Heart right ventricle (tissue), 16 donors: Measurements from ENCODE around the gene CELSR1. TPM values are rescaled to one million over a fixed set of nuclear protein-coding genes. Genes with fewer than 3 reads are reported as not detected.

Source experiments
- ATAC-seq, 8 donors: fragments of 200-7000 bp; cut with Tn5 transposase; one replicate each; pipeline ENCODE4 v1.9.1; 2020; ENCODE audit warnings: mild to moderate bottlenecking in 8 of 8, moderate library complexity in 8 of 8, moderate number of reproducible peaks in 1 of 8
- DNase-seq, 2 donors: peaks; one replicate each; pipeline ENCODE4 v3.0.0-alpha.2; 2020
- H3K27ac ChIP-seq, 10 donors: fragments of 200-600 bp; sonication (generic) in 2 of 10; one replicate each; pipeline versions ENCODE4 v1.5.0 to v1.8.0; 2020 to 2022; ENCODE audit warnings: mild to moderate bottlenecking in 3 of 10
- H3K27me3 ChIP-seq, 7 donors: fragments of 200-600 bp; one replicate each; pipeline ENCODE4 v1.8.0; 2021 to 2022; ENCODE audit warnings: mild to moderate bottlenecking in 2 of 7
- H3K36me3 ChIP-seq, 9 donors: fragments of 200-600 bp; sonication (generic) in 1 of 9; one replicate each; pipeline versions ENCODE4 v1.5.0 to v1.8.0; 2020 to 2022; ENCODE audit warnings: mild to moderate bottlenecking in 2 of 9
- H3K4me1 ChIP-seq, 9 donors: fragments of 200-600 bp; sonication (generic) in 1 of 9; one replicate each; pipeline versions ENCODE4 v1.5.0 to v1.8.0; 2020 to 2022; ENCODE audit warnings: mild to moderate bottlenecking in 4 of 9
- H3K4me3 ChIP-seq, 10 donors: fragments of 200-600 bp; sonication (generic) in 2 of 10; one replicate each; pipeline versions ENCODE4 v1.5.0 to v1.8.0; 2020 to 2022; ENCODE audit warnings: mild to moderate bottlenecking in 7 of 10, moderate library complexity in 2 of 10
- H3K9me3 ChIP-seq, 11 donors: fragments of 200-600 bp in 10 of 11; sonication (generic) in 2 of 11; one replicate each; pipeline versions ENCODE4 v1.5.0 to v1.8.0; 2013 to 2022; ENCODE audit warnings: mild to moderate bottlenecking in 2 of 11, control low read depth in 1 of 11, moderate library complexity in 1 of 11
- WGBS, 2 donors: extraction: QIAGEN DNeasy Blood & Tissue Kit; methylation state at CpG; one replicate each; pipeline ENCODE4 v1.1.7; 2013; ENCODE audit warnings: inconsistent platforms in 1 of 2; 5-methylcytosine and 5-hydroxymethylcytosine counted together
- intact Hi-C, 10 donors: fragments of 100-400 bp; cut with DNase I; formaldehyde crosslinking; loops; one replicate each; pipeline versions ENCODE4 v1.11.1 to v1.14.2; 2022
- polyA plus RNA-seq, 2 donors: library from polyadenylated mRNA; stranded (reverse); fragments of 200-250 nt; gene quantifications; one replicate each; pipeline ENCODE4 v1.2.3, GENCODE V29; 2013
- total RNA-seq, 10 donors: library from RNA; stranded (reverse); fragmentation: NEBNext Ultra II Directional in 3 of 10; extraction: Animal tissue kit (Norgen Biotek cat#: 25700) in 3 of 10; gene quantifications; one replicate each; pipeline versions ENCODE4 v1.2.1 to v1.2.4, GENCODE V29; 2021 to 2023
- TF ChIP-seq, protein P1 (sequence below), 9 donors: fragments of 200-600 bp; sonication (generic) in 2 of 9; IDR thresholded peaks; one replicate each; pipeline versions ENCODE4 v1.5.0 to v1.8.0; 2021 to 2022; ENCODE audit warnings: antibody characterized with exemption in 9 of 9, mild to moderate bottlenecking in 5 of 9, moderate library complexity in 1 of 9
- donor health status: Arrhythmogenic right ventricular cardiomyopathy.
- donor health status: ischemic (EF 13 %, LVEDD 7.1; RV severe dilation, severe dysfunction).
- donor health status: healthy with polysubstance abuse.
- donor health status: DM: no; HTN: yes; CAD: no.
- donor health status: DM: no; HTN: no; CAD: no.
- donor health status: ischemic (EF 25% LVEDD 6.9; RV normal size, moderate dysfunction).
- donor health status: ischemic (EF 25% LVEDD 5.7; RV mildly dilated, moderate dysfunction).
- donor health status: healthy.
- donor health status: DM: yes; HTN: yes; CAD: no.
- donor health status: Ischemic cardiomyopathy.
- donor health status: ischemic (EF 35%, LVEDD 5.7; RV mildly dilated, moderate dysfunction).
- donor health status: nonischemic (EF 11% LVEDD 7.7; RV severe dilation, severe dysfunction).
- donor health status: DM: yes; HTN: yes; CAD: no.
- donor health status: PGD.
- donor health status: ischemic (EF 29% LVEDD 5.4; RV normal size, mild dysfunction).
- donor health status: nonischemic (EF 23%, LVEDD 6.1; RV moderate dilation, normal function).

CELSR1 gene
- total and polyA plus RNA-seq, 12 donors, result 4.0 to 16.7 (median 11.4) TPM

DNA sequence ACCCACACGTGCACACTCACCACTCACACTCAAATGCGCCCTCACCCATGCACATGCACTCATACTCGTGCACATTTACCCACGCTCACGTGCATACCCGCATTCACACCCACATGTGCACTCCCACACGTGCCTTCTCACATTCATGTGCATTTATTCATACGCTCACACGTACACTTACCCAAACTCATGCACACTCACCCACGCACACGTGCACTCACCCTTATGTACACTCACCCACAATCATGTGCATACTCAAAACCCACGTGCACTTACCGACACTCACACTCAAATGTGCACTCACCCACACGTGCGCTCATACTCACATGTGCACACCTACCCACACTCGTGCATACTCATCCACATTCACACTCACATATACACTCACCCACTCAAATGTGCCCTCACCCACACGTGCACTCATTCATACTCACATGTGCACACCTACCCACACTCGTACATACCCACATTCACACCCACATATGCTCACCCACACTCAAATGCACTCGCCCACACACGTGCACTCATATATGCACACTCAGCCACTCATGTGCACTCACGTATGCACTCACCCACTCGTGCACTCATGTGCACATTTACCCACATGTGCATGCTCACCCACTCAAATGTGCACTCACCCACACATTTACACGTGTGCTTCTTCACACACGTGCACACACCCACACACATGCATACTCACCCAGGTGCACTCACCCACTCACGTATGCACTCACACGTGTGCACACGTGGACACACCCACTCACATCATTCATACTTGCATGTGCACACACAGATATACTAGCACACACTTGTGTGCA, 117.5 kb downstream of the CELSR1 start:
- ATAC-seq, result no peak
- peaks cover 10 to 30% (median 17%) of the 10 kb centered on the region in 9 donors for H3K4me1 ChIP-seq
- no peaks in the 10 kb centered on the region for H3K36me3 ChIP-seq
- H3K9me3 ChIP-seq, result no peaks in the 10 kb centered on the region
- intact Hi-C loops, result loop anchor here in 1 of 10 donors (10.0 kb wide), 1 partner anchor 85 kb away; no protein-coding TSS in a partner anchor
- no peak overlapping the region for H3K4me3 ChIP-seq
- WGBS, 2 donors, result 95% methylated on average over 27 of the region's 27 CpGs
- no peak for DNase-seq
- H3K27me3 ChIP-seq, result peaks cover 0 to 14% (median 0%) of the 10 kb centered on the region in 7 donors
- TF ChIP-seq, protein P1, sequence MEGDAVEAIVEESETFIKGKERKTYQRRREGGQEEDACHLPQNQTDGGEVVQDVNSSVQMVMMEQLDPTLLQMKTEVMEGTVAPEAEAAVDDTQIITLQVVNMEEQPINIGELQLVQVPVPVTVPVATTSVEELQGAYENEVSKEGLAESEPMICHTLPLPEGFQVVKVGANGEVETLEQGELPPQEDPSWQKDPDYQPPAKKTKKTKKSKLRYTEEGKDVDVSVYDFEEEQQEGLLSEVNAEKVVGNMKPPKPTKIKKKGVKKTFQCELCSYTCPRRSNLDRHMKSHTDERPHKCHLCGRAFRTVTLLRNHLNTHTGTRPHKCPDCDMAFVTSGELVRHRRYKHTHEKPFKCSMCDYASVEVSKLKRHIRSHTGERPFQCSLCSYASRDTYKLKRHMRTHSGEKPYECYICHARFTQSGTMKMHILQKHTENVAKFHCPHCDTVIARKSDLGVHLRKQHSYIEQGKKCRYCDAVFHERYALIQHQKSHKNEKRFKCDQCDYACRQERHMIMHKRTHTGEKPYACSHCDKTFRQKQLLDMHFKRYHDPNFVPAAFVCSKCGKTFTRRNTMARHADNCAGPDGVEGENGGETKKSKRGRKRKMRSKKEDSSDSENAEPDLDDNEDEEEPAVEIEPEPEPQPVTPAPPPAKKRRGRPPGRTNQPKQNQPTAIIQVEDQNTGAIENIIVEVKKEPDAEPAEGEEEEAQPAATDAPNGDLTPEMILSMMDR (IDR thresholded peaks at IDR 0.05), result no peak
- peak overlapping the region in 1 of 10 donors; percentile 27 for H3K27ac ChIP-seq

DNA sequence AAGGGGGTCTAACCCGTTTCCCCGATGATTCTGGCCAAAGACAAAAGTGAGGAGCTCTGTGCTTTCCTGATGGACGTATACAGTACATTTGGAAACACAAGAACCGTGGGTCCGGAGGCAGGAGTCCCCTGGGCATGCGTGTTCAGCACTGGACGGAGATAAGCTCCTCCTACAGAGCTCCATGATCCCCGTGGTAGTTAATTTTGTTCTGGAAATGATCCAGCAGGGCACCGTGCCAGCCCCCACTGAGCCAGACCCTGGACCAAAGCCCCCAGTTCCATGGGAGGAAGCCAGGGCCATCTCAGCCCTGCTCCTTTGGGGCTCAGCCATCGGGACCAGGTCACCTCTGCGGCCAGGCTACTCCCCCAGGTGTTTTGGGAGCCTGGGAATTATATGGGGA, 118.6 kb downstream of the CELSR1 start:
- ATAC-seq (peak in 6 of 8 donors; percentile 34 to 70 (median 48)), DNase-seq (peak; percentile 28 to 37)
- H3K36me3 ChIP-seq, result no peaks in the 10 kb centered on the region
- peak overlapping the region in 3 of 10 donors; percentile 9 to 27 (median 20) for H3K27ac ChIP-seq
- no peak overlapping the region for H3K4me3 ChIP-seq
- TF ChIP-seq, protein P1 (IDR thresholded peaks at IDR 0.05), result no peak
- peaks cover 0 to 17% (median 0%) of the 10 kb centered on the region in 7 donors for H3K27me3 ChIP-seq
- H3K9me3 ChIP-seq, result no peaks in the 10 kb centered on the region
- 20 to 23% methylated on average over 11 of the region's 11 CpGs for WGBS, 2 donors
- intact Hi-C loops, result loop anchor here in 1 of 10 donors (10.0 kb wide), 1 partner anchor 86 kb away; no protein-coding TSS in a partner anchor
- peaks cover 10 to 30% (median 17%) of the 10 kb centered on the region in 9 donors for H3K4me1 ChIP-seq

DNA sequence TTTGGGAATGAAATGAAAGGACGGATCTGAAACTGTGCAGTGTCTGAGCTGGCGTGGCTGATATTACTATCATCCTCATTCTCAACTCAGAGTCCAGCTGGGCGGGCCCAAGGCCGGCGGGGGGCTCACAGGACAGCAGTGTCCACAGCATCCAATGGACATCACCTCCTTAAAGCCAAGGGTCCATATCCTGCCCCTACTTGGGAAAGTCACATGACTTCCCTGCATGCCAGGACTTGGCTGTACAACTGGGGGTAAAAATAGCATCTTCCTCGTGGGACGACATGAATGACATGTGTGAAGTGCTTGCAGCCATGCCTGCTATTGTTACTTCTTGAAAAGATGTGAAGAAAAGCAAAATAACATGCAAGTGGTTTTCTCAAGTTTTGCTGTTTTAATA, 119.7 kb downstream of the CELSR1 start:
- Histone ChIP-seq H3K4me1 (peaks cover 10 to 25% (median 17%) of the 10 kb centered on the region in 9 donors), H3K4me3 (no peak overlapping the region), H3K27me3 (peaks cover 0 to 19% (median 0%) of the 10 kb centered on the region in 7 donors), H3K27ac (peak overlapping the region in 8 of 10 donors; percentile 17 to 58 (median 43)), H3K9me3 (no peaks in the 10 kb centered on the region), H3K36me3 (no peaks in the 10 kb centered on the region)
- 19 to 27% methylated on average over 7 of the region's 7 CpGs for WGBS, 2 donors
- intact Hi-C loops, result loop anchor here in 1 of 10 donors (10.0 kb wide), 1 partner anchor 87 kb away; no protein-coding TSS in a partner anchor
- ATAC-seq, result peak; percentile 64 to 92 (median 80)
- peak in 1 of 2 donors; percentile 50 for DNase-seq
- TF ChIP-seq, protein P1 (IDR thresholded peaks at IDR 0.05), result no peak

DNA sequence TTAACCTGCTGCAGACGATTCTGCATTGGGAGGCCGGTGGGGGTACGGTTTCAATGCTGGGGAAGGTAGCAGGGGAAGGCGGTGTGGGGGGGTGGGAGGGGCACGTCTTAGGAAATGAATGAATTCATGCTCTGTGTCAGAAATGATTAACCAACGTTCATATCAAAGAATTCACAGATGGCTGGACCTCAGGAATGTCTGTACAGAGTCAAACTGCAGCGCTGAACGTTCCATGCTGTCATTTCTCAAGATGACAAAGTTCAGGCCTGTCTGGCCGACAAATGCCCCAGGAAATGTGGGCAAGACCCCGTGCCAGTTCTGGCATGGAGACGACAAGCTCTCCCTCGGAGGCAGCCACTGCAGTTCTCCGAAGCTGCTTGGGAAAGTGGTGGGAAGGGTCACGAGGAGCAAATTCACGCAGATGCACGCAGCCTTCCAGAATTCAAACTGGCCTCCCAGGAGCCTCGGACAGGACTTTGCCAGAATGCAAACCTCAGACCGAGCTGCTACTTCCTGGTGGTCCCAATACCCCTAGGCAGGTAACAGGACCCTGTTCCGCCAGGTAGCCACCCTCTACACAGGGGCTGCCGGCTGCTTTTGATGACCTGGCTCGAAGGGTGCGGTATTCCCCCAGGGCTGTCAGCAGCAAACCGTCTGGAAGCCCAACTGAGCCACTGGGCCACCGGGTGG, 120.4 kb downstream of the CELSR1 start:
- Histone ChIP-seq H3K9me3 (no peaks in the 10 kb centered on the region), H3K27ac (peak overlapping the region in 8 of 10 donors; percentile 17 to 58 (median 43)), H3K4me1 (peaks cover 10 to 22% (median 17%) of the 10 kb centered on the region in 9 donors), H3K4me3 (no peak overlapping the region), H3K27me3 (peaks cover 0 to 19% (median 0%) of the 10 kb centered on the region in 7 donors), H3K36me3 (no peaks in the 10 kb centered on the region)
- TF ChIP-seq, protein P1 (IDR thresholded peaks at IDR 0.05), result no peak
- DNase-seq (no peak), ATAC-seq (peak in 2 of 8 donors; percentile 11 to 12)
- intact Hi-C loops, result loop anchor here in 1 of 10 donors (10.0 kb wide), 1 partner anchor 88 kb away; no protein-coding TSS in a partner anchor
- 55 to 58% methylated on average over 24 of the region's 24 CpGs for WGBS, 2 donors
